ENCODE measurements around the gene CELSR1.
A peak's percentile ranks its signal among the peaks of the same experiment; 100 is the strongest.

CELSR1 gene

DNA sequence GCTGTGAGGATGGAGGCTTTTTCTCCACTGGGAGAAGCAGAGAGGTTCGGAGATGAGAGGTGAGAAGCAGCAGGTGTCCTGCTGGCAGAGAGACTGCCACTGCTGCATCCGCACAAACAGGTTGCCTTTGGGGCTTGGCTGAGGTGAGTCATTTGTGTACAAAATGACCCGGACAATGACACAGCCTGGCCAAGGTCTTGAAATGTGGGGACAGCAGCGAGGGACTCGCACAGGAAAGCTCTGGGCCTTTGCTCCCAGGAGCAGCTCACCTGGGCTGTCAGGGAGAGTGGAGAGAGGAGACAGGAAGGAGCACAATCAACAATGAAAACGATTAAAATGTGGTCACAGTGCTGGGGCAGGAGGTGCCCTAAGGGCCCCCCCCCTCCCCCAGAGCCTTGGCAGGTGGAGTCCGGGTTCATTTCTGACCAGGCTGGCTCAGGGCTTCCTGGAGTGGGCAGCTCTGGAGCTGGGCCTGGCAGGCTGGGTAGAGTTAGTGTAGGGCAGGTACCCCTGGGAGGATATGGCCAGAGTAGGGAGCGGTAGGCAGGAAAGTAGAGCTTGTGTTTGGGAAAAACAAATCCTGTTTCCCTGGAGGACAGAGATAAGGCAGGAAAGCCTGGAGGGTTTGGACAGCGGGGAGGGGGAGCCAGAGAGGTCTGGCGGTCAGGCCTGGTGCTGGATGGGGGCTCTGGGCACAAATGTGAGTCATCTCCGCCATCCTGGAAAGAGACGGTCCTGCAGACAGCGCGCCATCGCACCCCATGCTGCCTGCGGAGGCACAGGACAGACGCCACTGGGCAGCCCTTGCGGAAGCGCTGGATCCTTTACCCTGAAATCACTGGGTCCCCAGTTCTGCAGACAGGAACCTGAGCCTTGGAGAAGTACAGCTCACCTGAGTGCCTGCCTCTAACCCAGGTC lies 37.8 kb upstream of the CELSR1 start:
- DNase-seq, result no peak

DNA sequence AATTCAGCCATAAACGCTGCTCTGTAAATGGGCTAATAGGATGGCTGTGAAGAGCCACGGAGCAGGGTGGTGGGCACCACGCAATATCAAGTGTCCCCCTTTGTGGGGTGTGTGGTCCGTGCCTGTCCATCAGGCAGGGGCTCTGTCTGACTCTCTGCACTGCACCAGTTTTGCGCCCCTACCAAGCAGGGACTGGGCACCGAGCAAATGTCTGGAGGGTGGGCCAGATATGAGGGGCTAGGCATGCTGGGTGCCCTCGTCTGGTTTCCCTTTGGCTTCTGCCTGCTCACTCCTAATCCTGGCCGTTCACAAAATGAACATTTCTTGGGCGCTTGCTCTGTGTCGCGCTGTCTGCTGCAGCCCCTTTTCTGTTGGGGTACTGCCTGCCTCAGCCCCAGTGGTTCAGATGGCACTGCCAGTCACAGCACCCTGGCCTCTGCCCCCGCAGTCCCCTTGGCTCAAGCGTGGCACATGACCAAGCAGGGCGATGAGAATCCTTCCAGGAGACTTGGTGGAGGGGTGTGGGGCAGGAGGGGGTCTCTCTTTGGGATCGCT lies 37.1 kb upstream of the CELSR1 start:
- no peak for DNase-seq

- no peak for DNase-seq
Observed at GRCh38 chr22:46573781-46574437, 36.5 kb upstream of the CELSR1 start.

GRCh38 chr22:46572911-46573780 lies 35.7 kb upstream of the CELSR1 start:
- no peak for DNase-seq

GRCh38 chr22:46571642-46572250 lies 34.3 kb upstream of the CELSR1 start:
- DNase-seq, result no peak

DNA sequence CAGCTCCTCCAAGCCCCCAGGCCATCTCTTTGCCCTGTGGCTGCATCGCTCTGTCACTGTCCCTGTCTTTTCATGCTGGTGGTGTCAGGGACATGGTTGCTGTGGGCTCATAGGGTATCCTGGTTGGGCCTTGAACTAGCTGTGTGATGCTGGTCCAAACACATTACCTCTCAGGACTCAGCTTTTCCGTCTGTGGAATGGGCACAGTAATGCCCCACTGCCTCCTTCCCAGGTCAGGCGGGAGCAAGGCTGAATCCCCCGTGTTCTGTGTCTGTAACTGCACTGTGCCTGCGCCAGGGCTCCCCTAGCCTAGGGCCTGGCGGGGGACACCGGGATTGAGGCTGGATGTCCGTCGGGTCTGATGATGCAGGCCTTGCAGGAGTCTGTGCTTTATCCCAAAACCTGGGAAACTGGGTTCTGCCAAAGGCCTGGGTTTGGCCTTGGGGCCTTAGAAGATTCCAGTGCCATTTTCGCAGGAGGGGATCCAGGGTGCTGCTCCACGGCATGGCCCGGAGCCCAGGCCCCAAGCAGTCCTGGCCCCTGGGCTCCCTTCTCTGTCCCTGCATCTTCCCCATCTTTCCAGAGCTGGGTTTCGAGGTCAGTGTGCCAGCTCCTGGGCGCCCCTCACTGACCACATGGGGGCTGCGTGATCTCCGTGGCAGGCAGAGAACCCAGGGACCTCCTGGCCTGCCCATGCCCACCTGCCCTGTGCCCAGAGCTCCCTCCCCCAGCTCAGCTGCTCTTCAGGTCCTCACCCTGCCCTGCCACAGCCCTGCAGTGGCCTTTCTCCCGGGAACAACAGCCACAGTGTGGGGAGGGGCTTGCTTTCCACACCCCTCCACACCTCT lies 32.7 kb upstream of the CELSR1 start:
- no peak for DNase-seq

DNA sequence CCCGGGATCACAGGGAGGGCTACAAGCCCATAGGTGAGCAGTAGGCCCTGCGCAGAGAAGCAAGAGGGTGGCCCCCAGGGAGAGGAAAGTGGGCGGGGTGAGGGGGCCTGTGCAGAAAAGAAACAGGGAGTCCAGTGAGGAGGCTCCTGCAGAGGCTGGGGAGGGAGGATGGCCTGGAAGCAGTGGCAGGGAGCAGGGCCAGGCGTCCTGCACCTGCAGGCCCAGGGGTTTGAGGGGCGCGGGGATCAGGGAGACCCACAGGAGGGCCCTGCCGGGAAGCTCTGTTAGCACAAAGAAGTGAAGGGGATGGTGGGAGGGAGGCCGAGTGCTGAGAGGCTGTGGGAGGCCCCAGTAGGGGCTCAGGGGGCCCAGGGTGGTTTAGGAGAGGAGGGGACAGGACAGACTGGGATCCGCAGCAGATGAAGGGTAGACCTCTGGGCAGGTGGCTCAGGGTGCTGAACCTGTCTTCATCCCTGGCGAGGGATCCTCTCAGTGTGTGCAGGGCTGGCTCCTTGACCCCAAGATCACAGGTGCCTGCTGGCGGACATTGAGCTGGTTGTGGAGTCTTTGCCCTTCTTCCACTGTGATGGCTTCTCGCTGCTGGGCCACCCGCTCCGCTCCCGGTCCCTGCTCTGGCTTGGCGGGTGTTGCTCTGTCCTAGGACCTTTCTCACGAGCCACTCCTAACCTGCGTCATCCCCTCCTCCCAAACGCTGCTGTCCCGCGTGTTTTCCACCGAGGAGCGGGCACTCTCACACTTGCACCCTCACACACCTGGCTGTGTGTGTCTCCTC lies 31.8 kb upstream of the CELSR1 start:
- DNase-seq, result no peak

DNA sequence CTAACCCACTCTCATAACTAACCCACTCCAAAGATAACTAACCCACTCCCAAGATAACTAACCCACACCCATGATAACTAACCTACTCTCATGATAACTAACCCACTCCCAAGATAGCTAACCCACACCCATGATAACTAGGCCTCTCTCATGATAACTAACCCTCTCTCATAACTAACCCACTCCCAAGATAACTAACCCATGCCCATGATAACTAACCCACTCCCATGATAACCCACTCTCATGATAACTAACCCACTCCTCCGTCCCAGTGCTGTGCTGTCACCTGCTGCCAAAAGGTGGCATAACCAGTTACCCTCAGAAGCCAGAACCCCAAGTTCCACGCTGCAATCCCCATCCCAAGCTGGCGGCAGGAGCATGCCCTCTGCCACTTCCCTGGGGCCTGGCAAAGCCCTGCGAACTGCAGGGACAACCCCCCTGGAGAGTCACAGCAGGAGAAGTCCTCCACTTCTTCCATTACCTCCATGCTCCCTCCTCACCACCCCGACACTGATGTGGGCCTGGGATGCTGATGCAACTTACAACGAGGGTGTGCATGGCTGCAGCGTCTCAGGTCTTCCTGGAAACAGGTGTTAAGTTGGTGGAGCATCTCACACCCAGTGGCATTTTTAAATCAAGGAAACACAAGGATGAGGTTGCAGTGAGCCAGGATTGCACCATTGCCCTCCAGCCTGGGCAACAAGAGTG lies 30.8 kb upstream of the CELSR1 start:
- DNase-seq, result no peak

DNA sequence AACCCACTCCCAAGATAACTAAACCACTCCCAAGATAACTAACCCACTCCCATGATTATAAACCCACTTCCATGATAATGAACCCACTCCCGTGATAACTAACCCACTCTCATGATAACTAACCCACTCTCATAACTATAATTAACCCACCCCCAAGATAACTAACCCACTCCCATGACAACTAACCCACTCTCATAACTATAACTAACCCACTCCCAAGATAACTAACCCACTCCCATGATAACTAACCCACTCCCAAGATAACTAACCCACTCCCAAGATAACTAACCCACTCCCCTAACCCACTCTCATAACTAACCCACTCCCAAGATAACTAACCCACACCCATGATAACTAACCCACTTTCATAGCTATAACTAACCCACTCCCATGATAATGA lies 30.1 kb upstream of the CELSR1 start:
- DNase-seq, result no peak

- peak; percentile 46 for DNase-seq
Observed at GRCh38 chr22:46564084-46564714, 26.8 kb upstream of the CELSR1 start.

DNA sequence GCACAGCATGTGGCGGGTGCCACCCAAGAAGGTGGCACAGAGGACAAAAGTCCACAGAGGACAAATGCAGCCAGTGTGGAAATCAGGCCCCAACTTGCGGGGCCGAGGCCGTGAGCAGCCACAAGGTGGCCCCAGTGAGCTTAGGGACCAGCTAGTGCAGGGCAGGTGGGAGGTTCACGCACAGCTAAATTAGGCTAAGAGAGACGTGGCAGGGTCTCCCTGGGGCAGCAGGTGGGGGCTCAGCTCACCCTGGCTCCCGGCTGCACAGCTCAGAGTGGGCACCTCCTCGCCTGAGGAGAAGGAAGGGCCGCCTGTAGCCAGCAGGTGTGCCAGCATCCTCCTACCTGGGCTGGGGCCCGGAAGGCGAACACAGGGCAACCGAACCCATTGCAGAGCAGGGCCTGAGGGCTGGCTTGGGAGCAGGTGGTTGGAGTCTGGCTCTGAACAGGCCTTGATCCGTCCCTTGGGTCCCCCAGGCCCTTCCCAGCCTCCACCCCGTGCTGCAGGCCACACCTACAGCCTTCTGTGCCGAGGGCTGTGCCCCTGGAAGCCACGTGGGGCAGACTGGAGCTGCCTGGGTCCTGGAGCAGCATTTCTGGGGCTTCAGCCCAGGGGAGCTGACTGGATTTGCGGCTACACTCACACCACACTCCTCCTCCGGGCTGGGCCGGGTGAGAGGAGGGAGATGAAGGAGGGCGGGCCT lies 26.1 kb upstream of the CELSR1 start:
- peak; percentile 88 for DNase-seq

- DNase-seq, result peak; percentile 61
Observed at GRCh38 chr22:46561435-46561905, 24.1 kb upstream of the CELSR1 start.

DNA sequence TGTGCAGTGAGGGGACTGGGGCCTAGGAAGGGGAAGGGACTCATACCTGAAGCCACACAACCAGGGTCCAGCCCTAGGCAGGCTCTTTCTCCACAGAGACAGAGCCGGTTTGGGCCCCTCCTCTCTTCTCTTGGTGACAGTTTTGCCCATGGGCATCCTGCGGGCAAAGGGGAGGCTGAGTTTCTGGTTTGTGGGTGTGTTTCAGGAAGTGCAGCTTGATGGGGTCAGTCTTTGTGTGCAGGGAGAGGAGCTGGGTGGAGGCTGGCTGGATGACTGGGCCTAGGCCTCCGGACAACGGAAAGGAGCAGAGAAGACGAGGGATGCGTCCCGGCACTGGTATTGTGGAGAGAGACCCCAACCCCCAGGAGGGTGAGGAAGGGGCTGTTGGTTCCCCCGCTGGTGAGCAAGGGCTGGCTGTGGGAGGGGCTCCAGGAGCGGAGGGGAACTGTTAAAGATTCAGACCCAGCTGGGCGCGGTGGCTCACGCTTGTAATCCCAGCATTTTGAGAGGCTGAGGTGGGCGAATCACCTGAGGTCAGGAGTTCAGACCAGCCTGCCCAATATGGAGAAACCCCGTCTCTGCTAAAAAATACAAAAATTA lies 23.4 kb upstream of the CELSR1 start:
- DNase-seq, result no peak

- no peak for DNase-seq
Observed at GRCh38 chr22:46557736-46558480, 20.5 kb upstream of the CELSR1 start.

DNA sequence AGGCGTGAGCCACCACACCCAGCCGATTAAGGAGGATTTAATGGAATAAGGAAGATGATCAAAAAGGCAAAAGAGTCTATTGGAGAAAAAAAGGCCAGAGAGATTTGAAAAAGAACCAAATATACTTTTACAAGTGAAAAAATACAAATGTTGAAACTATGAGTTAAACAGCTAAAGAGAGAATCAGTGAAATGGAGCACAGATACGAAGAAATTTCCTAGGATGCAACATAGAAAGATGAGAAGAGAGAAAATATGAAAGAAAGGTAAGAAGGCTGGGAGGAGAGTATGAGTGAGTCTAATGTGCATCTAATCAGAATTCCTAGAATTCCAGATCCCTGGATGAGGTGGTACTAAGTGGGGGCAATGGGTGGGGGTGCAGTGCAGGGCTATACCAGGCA lies 19.4 kb upstream of the CELSR1 start:
- DNase-seq, result no peak

DNA sequence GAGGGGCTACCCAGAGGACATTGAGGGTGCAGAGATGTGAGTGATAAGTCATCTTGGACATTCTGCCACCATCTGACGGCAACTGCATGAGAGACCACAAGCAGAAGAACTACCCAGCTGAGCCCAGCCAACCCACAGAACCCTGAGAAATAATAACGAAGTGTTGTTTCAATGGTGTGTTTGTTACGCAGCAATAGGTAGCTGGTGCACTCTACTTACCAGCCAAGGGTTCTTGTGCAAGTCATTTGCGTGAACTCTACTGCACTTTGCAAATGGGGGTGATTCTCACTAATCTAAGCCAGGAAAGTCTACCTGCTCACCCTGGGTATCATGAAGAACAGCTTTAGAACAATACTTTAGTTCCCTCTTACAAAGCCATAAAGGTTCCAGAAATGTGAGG lies 15.8 kb upstream of the CELSR1 start:
- DNase-seq, result no peak

GRCh38 chr22:46551996-46552395 lies 14.6 kb upstream of the CELSR1 start:
- no peak for DNase-seq

GRCh38 chr22:46551321-46551720 lies 13.9 kb upstream of the CELSR1 start:
- DNase-seq, result no peak

All from hematopoietic multipotent progenitor cell treated with erythropoietin and hydrocortisone succinate and interleukin-3 and kit ligand, for 6 days (in vitro differentiated cells).